Gastroesophageal sphincter (tissue), 3 donors: ENCODE data around the gene CSHL1.
"Not testable (repeated sequence)": the region's sequence is repeated elsewhere in the genome, so short reads cannot be mapped to it uniquely, and the experiment has no call there.

Experiments used
- CTCF ChIP-seq, 4 experiments: fragments of 200-600 bp in 2 of 4; fragments of 450-650 bp in 2 of 4; sonication (generic) in 1 of 4; IDR thresholded peaks; one replicate each; pipeline ENCODE4 v1.5.1; 2017 to 2019; ENCODE audit warnings: antibody characterized with exemption in 4 of 4, mild to moderate bottlenecking in 2 of 4, moderate library complexity in 2 of 4
- EP300 ChIP-seq: sonication (generic); formaldehyde crosslinking; IDR thresholded peaks from one replicate; pipeline ENCODE4 v1.6.1; 2017; ENCODE audit warnings: antibody characterized with exemption, mild to moderate bottlenecking
- POLR2A ChIP-seq, 2 donors: fragments of 450-650 bp; IDR thresholded peaks; one replicate each; pipeline ENCODE4 v1.6.1; 2017; ENCODE audit warnings: antibody characterized with exemption in 2 of 2, mild to moderate bottlenecking in 2 of 2, moderate library complexity in 1 of 2

GRCh38 chr17:63920050-63920449 lies 9.0 kb upstream of the CSHL1 start:
- TF ChIP-seq POLR2A (IDR thresholded peaks at IDR 0.05); CTCF (IDR thresholded peaks at IDR 0.05); EP300: not testable (repeated sequence)
